Measurements from ENCODE around the gene PNPLA7. TPM values are rescaled to one million over a fixed set of nuclear protein-coding genes. Genes with fewer than 3 reads are reported as not detected.
A peak's percentile ranks its signal among the peaks of the same experiment; 100 is the strongest.
"Not testable (repeated sequence)": the region's sequence is repeated elsewhere in the genome, so short reads cannot be mapped to it uniquely, and the experiment has no call there.

The PNPLA7 gene
- total RNA-seq: 1 to 10 TPM; 4.3 to 6.4 (median 4.9) TPM
- total RNA-seq (2013): 4.2 TPM

DNA sequence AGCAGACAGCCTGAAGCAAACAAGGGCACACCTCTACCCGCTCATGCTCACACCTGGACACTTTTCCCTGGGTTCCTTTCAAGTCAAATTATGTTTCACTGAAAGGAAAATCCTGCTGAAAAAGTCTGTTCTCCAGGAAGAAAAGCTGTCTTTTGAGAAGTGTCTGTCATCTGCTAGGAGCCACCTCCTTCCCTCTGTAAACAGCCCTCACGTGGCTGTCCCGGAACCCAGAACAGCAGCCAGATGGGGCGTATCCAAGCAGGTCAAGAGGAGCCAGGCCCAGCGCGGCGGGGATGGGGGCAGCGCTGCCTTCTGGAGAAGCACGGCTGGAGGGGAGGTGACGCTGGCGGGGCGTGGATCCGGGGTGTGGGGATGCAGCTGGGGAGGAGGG, at the start of gene PNPLA7:
PNPLA7 (minus strand) TSS at position 172 of the 391 bp plus-strand sequence. CDS start 205 bp downstream, outside the sequence.
- H3K4me3 ChIP-seq (ENCODE audit: low read length): peak within 1 kb of the TSS; percentile 43
- H3K27me3 ChIP-seq (ENCODE audit: control insufficient read depth, insufficient read depth, low read length): no peaks in the 10 kb centered on the region
- H3K4me3 Mint-ChIP-seq: peak within 1 kb of the TSS; percentile 88
- 7% methylated on average over 13 of the region's 13 CpGs for WGBS (ENCODE audit: insufficient coverage)
- H3K9me3 Mint-ChIP-seq: no peaks in the 10 kb centered on the region
- H3K4me1 ChIP-seq (ENCODE audit: control insufficient read depth, insufficient read depth, low read length): peaks cover 16% of the 10 kb centered on the region
- H3K27ac ChIP-seq (ENCODE audit: low read length): peak within 1 kb of the TSS; percentile 37
- H3K27me3 Mint-ChIP-seq (ENCODE audit: low read depth in 2 of 2): no peaks in the 10 kb centered on the region
- TF ChIP-seq, protein P1, sequence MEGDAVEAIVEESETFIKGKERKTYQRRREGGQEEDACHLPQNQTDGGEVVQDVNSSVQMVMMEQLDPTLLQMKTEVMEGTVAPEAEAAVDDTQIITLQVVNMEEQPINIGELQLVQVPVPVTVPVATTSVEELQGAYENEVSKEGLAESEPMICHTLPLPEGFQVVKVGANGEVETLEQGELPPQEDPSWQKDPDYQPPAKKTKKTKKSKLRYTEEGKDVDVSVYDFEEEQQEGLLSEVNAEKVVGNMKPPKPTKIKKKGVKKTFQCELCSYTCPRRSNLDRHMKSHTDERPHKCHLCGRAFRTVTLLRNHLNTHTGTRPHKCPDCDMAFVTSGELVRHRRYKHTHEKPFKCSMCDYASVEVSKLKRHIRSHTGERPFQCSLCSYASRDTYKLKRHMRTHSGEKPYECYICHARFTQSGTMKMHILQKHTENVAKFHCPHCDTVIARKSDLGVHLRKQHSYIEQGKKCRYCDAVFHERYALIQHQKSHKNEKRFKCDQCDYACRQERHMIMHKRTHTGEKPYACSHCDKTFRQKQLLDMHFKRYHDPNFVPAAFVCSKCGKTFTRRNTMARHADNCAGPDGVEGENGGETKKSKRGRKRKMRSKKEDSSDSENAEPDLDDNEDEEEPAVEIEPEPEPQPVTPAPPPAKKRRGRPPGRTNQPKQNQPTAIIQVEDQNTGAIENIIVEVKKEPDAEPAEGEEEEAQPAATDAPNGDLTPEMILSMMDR (IDR thresholded peaks at IDR 0.05): no peak
- H3K9me3 ChIP-seq (ENCODE audit: control insufficient read depth, insufficient read depth, low read length): no peaks in the 10 kb centered on the region
- intact Hi-C loops (cut with micrococcal nuclease): no loop called here
- ATAC-seq (no peak), DNase-seq (peak in 1 of 2 donors; percentile 70)
- peaks cover 4% of the 10 kb centered on the region for H3K36me3 ChIP-seq (ENCODE audit: control insufficient read depth, insufficient read depth, low read length)
- H3K36me3 Mint-ChIP-seq: no peaks in the 10 kb centered on the region
- peaks cover 13 to 14% of the 10 kb centered on the region in 2 donors for H3K4me1 Mint-ChIP-seq
- H3K27ac Mint-ChIP-seq: peak within 1 kb of the TSS; percentile 57 to 85

DNA sequence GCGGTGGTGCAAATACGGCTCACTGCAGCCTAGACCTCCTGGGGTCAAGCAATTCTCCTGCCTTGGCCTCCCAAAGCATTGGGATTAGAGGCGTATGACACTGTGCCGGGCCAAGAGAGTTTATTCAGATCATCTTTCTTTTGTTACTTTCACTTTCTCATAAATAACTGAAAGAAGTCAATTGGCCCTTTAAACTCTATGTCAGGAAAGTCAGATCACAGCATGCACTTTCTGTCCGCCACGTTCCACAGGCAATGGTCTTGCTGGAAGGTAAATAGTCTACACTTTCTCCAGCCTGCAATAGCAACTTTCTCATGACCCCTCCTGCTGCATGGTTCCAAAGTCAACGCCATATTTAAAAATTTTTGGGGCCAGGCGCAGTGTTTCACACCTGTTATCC, 48.7 kb upstream of the PNPLA7 start:
- intact Hi-C loops (cut with micrococcal nuclease): no loop called here
- DNase-seq: no peak
- no peaks in the 10 kb centered on the region for H3K4me1 ChIP-seq (ENCODE audit: control insufficient read depth, insufficient read depth, low read length)
- no peak overlapping the region for H3K27ac ChIP-seq (ENCODE audit: low read length)
- no peaks in the 10 kb centered on the region for H3K27me3 ChIP-seq (ENCODE audit: control insufficient read depth, insufficient read depth, low read length)
- WGBS (ENCODE audit: insufficient coverage): 95% methylated on average over 8 of the region's 8 CpGs
- H3K36me3 Mint-ChIP-seq: no peaks in the 10 kb centered on the region
- ATAC-seq: no peak
- H3K4me3 ChIP-seq (ENCODE audit: low read length): no peak overlapping the region
- no peaks in the 10 kb centered on the region for H3K9me3 Mint-ChIP-seq
- no peaks in the 10 kb centered on the region for H3K27me3 Mint-ChIP-seq (ENCODE audit: low read depth in 2 of 2)
- H3K9me3 ChIP-seq (ENCODE audit: control insufficient read depth, insufficient read depth, low read length): no peaks in the 10 kb centered on the region
- TF ChIP-seq, protein P1 (IDR thresholded peaks at IDR 0.05): no peak
- no peak overlapping the region for H3K4me3 Mint-ChIP-seq
- no peaks in the 10 kb centered on the region for H3K36me3 ChIP-seq (ENCODE audit: control insufficient read depth, insufficient read depth, low read length)
- H3K4me1 Mint-ChIP-seq: peaks cover 7 to 11% of the 10 kb centered on the region in 2 donors
- H3K27ac Mint-ChIP-seq: no peak overlapping the region

DNA sequence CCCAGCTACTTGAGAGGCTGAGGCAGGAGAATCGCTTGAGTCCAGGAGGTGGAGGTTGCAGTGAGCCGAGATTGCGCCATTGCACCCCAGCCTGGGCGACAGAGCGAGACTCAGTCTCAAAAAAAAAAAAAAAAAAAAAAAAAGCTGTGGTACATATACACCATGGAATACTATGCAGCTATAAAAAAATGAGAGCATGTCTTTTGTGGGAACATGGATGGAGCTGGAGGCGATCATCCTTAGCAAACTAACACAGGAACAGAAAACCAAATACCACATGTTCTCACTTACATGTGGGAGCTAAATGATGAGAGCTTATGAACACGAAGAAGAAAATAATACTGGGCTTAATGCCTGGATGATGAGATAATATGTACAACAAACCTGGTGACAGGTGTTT, 46.4 kb upstream of the PNPLA7 start:
- H3K4me3 Mint-ChIP-seq; H3K4me1 Mint-ChIP-seq; H3K9me3 Mint-ChIP-seq; H3K27ac Mint-ChIP-seq; H3K4me3 ChIP-seq (ENCODE audit: low read length); ATAC-seq; H3K27me3 ChIP-seq (ENCODE audit: control insufficient read depth, insufficient read depth, low read length); intact Hi-C loops (cut with micrococcal nuclease); DNase-seq; H3K36me3 ChIP-seq (ENCODE audit: control insufficient read depth, insufficient read depth, low read length); H3K9me3 ChIP-seq (ENCODE audit: control insufficient read depth, insufficient read depth, low read length); H3K27ac ChIP-seq (ENCODE audit: low read length); H3K27me3 Mint-ChIP-seq (ENCODE audit: low read depth in 2 of 2); H3K36me3 Mint-ChIP-seq; H3K4me1 ChIP-seq (ENCODE audit: control insufficient read depth, insufficient read depth, low read length): not testable (repeated sequence)
- WGBS (ENCODE audit: insufficient coverage): no CpG with 5 or more reads among the region's 7 CpGs

DNA sequence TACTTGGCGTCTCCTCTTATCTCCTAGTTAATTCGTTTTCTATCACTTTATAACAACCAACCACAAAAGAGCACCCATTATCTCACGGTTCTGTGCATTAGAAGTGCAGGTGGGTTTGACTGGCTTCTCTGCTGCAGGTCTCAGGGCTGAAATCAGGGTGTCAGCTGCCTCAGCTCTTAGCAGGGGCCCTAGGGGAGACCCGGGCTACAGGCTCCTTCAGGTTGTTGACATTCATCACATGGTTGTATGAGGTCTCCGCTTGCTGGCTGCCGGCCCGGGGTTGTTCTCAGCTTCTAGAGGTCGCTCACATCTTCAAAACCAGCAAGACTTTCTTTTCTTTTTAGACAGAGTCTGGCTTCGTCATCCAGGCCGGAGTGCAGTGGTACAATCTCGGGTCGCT, 43.0 kb upstream of the PNPLA7 start:
- intact Hi-C loops (cut with micrococcal nuclease): no loop called here
- Mint-ChIP-seq H3K4me3 (peak overlapping the region; percentile 4), H3K27ac (no peak overlapping the region), H3K9me3 (no peaks in the 10 kb centered on the region), H3K36me3 (no peaks in the 10 kb centered on the region), H3K27me3 (ENCODE audit: low read depth in 2 of 2) (no peaks in the 10 kb centered on the region), H3K4me1 (peaks cover under 1 to 6% of the 10 kb centered on the region in 2 donors)
- no peak for ATAC-seq
- peaks cover 17% of the 10 kb centered on the region for H3K4me1 ChIP-seq (ENCODE audit: control insufficient read depth, insufficient read depth, low read length)
- no peak overlapping the region for H3K4me3 ChIP-seq (ENCODE audit: low read length)
- H3K27ac ChIP-seq (ENCODE audit: low read length): no peak overlapping the region
- H3K9me3 ChIP-seq (ENCODE audit: control insufficient read depth, insufficient read depth, low read length): no peaks in the 10 kb centered on the region
- H3K36me3 ChIP-seq (ENCODE audit: control insufficient read depth, insufficient read depth, low read length): peaks cover 1% of the 10 kb centered on the region
- TF ChIP-seq, protein P1 (IDR thresholded peaks at IDR 0.05): no peak
- WGBS (ENCODE audit: insufficient coverage): 92% methylated on average over 12 of the region's 12 CpGs
- no peaks in the 10 kb centered on the region for H3K27me3 ChIP-seq (ENCODE audit: control insufficient read depth, insufficient read depth, low read length)
- no peak for DNase-seq
